NCI-H146 (cell line): ENCODE results near the gene LAMB4.

Experiments
- DNase-seq: peaks from one replicate; lab custom pipeline; 2025; lab: John Stamatoyannopoulos, UW

LAMB4 gene

DNA sequence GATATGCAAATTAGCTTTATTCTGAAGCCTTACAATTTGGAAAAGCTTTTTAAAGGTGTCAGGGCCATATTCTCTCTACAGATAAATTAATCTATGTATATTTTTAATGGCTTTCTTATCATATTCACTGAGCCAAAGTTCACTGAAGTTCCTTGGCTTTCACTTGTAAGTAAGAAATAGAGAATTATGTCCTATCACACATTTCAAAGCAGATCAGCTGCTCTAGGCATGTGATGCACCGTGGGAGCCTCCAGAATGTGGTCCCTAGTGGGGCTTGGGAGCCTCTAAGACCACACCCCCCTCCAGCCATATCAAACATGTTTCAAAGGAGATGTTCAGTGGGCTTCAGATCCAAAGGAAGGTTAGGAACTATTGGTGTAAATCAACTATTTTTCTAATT is 51.5 kb downstream of the LAMB4 start:
- DNase-seq, result no peak

DNA sequence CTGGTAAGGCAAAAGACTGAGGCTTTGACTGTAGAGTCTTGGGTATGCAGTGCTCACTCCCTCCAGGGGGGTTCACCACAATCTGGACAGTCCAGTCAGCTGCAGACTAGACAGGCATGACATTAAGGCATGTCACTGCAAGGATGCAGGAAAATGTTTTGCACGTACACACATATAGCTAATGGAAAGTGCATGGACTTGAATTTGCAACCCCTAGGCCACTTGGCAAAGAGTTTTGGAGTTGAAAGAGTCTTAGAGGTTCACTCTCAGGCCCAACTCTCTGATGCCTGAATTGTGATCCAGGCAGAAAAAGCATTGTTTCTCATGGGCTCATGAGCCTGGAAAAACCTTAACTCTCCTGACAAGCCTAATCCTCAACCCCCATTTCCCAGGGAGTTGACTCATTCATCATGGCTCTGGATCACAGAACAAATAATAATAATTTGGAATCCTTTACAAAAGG is 51.9 kb downstream of the LAMB4 start:
- DNase-seq, result no peak

DNA sequence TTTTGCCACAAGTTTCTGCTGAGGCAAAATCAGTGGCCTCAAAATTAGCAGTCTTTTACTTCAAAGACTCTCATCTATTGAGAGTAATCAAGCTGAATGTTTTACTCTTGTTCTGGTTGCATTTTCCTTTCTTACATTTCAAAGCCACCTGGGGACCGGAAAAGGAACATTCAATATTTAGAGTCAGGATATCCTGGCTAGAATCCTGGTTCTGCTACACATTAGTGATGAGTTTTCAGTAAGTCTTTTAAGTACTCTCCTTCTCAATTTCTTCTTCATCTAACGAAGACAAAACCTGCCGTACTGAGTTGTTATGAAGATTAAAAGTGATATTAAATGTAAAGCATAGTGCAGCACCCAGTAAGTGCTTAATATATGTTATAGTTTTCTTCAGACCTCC is 52.5 kb downstream of the LAMB4 start:
- no peak for DNase-seq

DNA sequence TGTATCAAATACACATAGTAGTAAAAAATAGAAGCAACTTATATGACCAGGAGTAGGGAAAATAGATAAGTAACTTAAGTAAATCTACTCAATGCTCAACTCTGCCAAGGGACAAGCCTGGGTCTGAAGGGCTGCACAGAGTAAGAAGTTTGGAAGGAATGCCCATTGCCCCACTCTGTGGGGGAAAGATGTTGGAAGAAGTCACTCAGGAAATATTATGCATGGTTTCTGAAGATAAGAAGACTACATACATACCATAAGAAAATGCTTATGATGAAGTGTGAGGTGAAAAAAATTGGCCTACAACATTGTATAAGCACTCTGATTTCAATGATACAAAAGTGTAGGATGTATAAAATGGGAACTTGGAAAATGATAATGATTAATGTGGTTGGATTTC is 54.0 kb downstream of the LAMB4 start:
- DNase-seq, result no peak

DNA sequence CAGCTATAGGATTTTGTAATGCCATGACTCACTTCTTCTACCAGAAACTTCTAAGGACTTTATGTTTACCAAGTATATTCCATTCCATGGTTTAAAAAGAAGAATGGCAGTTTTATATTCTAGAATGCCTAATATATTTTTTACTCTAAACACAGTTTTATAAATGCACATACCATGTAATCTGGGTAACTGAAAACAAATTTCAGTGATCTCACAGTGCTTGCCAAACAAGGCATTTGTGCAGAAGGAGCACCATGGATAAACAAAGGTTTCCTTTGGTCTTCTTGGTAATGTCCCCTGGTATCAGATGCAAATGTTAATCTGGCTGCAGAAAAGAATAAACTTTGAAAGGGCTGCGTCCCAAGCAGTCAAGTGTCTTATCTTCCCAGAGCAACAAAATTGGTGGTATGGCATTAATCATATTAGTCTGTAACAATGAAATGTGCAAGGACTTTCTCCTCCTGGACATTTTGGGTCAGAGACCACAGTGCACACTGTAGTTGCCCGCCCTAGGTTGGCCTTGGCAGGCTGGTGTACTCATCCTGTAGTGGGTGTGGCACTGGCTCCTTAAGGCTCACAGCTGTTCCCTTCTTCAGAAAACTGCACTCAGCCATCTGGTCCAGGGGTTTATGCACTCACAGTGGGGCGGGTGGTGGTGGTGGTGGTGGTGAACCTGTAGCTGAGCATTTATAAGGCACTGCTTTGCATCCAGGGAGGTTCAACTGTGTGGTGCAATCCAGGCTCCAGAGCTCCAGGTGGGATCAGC is 56.7 kb downstream of the LAMB4 start:
- no peak for DNase-seq

DNA sequence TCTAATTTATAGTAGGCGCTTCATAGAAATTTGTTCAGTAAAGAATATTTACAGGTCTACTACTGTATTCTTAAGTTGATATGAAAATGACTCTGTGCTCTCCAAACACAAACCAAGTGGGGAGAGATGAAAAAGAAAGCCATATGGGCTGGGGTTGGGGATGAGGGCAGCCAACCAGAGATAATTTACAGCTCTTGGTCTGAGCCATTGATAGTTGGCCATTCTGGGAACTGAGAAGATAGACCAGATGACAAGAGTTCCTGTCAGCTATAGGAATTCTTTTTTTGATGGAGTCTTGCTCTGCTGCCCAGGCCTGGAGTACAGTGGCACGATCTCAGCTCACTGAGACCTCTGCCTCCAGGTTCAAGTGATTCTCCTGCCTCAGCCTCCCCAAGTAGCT is 57.4 kb downstream of the LAMB4 start:
- no peak for DNase-seq

DNA sequence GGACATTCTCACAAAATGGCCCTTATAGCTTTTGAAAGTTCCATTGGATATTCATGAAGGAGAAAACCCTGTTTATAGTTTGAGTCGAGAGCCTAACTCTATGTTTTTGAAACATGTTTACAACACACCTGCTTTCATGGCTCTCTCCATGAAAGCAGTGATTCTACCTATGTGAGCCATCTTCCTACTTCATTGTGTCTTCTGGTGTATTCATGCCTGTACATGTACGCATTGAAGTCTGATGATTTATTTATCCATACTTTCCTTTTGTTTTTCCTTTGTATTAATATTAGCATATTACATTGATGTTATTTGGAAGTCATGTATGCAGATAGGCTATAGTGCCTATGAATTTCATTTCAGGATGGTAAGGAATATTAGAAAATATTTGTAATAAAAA is 58.0 kb downstream of the LAMB4 start:
- DNase-seq, result no peak

DNA sequence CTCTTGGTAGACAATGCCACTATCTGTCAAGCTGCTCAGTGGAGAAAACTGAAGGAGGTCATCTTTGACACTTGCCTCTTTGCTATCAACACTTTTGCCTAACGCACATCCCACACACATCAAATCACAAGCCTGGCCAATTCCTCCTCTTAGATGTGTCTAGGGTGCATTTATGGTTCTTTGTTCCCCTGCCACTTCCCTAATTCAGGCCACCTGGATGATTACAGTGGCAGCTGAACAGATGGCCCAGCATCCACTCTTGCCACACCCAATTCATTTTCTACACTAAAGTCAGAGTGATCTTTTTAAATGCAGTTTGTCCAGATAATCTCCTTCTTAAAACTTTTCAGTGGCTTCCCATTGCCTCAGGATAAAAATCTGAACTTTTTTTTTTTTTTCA is 58.6 kb downstream of the LAMB4 start:
- DNase-seq, result peak; percentile 21

DNA sequence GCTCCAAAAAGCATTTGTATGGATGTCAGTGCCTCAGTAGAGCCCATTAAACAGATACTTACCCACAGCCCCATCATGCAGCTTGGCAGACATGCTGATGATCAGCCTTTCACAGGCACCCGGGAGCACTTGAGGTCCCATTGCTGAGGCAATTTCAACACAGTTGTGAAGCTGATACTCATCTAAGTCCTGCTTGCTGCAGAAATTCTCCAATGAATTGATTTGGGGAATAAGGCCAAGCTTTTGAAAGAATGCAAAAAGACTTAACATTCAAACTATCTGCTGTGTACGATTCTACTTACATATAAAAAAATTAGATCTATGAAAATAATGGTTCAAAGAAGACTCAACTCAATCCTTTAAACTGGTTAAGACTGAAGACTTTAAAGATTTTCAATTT is 60.5 kb downstream of the LAMB4 start:
- DNase-seq, result no peak

DNA sequence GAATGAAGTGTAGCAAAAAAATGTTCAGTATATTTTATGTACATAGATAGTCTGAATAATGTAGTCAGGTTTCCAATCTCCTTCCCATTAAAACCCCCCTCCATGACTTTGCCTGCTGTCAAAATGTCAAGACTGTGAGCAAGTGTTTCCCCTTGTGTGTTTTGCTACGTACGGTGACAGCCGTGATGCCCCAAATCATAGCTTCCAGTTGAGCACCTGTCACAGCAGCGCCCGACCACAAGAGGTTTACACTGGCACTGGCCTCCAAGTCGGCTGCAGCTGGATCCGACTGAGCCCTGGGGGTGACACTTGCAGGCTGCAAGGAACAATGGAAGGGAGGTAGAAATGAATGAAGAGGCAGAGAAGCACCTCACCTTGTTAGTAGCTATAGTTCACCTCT is 62.3 kb downstream of the LAMB4 start:
- DNase-seq, result no peak

DNA sequence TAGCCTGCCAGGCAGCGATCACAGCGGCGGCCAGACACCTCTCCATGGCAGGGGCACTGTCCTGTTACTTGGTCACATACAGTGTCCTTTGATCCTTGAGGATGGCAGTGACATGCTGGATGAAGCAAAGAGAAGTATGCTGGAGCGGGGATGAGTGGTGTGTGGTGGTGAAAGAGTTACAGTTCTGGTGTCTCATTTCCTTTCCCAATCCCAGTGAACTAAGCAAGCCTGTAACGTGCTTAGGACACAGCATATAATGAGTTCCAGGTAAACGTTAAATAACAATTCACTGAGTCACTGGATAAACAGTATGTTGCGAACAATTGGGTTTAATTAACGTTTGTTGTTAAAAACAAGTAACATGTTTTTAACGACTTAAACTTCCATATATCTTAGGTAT is 63.7 kb downstream of the LAMB4 start:
- no peak for DNase-seq

DNA sequence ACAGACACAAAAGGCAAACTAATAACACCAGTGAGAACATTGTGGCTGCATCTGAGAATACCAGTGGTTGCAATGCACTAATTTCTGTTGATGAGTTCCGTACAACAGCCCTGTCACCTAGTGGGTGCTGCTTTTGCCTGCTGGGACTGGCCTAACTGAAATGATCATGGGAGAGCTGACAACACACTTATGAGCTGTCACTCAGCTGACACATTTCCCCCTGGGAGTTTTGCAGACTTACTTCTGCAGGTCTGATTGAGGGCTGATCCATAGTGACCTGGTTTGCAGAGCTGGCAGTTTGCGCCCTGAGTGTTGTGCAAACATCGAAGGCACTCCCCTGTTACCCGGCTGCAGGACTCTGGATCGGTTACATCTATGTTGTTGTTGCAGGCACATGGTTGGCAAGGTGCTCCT is 66.6 kb downstream of the LAMB4 start:
- no peak for DNase-seq

DNA sequence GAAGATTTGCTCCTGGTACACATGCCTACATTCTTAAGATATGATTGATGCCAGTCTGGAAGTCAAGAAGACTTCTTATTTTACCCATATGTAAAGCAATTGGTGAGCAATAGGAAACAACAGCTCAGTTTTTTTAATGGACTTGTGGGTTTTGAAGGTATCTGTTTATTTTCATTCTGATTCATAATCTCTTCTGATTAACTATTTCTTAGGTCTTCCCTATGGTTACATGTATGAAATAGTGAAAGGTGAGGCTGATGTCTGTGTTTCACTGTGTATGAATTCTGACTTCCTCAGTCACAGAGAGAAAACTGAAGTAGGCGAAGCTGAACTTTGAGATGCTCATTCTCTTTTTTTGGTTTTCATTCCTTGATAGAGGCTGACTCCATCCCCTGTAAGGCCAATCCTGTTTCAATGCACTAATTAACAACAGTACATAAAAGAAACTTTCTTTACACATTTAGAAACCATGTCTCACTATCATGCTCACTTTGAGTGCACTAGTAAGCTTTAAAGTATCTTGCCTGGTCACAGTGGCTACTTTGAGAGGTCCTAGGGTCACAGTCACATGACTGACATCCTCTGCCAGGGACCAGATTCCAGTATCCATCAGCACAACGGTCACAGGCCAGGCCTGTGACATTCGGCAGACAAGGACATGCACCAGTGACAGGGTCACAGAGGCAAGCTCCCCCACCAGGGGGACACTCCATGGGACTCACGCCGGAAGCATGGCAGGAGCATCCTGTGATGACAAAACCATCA is 67.7 kb downstream of the LAMB4 start:
- no peak for DNase-seq

DNA sequence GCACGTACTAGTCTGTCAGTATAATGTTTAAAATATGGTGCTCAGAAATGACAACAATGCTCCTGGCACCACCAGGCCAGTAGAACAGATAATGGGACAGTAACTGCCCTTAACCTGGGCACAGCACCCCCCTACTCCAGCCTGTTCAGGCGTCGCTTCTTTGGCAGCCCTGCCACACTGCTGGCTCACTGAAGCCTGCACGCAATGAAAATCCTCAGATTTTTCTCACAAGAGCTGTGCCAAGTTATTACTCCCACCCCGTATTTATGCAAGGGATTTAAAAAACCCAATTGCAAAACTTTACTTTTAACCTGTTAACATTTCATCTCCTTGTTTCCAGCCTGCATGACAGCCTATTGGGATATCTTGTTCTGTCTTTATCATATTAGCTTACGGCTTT is 70.6 kb downstream of the LAMB4 start:
- DNase-seq, result no peak

DNA sequence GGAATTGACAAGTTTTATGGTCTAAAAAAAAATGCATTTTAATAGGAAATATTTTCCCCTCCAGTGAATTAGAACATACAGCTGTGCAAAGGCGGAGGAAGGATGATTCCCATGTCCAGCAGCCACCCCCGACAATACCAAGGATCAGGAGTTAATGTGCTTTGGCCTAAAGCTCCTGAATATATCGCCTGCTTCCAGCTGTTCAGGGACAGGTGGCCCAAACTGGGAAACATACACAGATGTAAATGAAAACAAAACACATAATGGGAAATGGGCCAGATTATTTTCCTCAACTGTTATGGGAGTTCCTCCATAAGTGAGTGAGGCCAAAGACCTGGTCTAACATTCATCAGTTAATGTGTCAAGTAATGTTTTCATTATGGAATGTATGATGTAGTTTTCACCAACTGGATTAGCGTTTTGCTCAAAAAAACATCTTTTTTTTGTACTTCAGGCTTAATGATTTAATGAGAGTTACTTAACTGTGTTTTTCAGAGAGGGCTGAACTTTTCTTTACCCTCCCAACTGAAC is 72.1 kb downstream of the LAMB4 start:
- no peak for DNase-seq

DNA sequence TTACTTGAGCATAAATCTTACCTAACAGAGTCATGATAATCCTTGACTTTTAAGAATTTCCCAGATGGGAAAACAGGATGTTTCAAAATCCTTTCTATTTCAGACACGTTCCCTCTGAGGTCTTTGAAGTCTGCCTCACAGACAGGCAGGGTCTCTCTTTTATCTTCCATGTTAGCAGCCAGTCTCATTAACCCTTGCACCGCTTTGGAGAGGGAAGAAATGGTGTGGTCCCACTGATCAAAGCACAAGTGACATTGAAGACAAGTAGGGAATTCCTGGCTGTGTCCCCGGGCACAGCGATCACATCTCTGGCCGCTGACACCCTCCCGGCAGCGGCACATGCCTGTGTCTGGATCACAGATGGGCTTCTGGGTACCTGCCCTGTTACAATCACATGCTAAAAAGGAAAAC is 74.5 kb downstream of the LAMB4 start:
- DNase-seq, result no peak

DNA sequence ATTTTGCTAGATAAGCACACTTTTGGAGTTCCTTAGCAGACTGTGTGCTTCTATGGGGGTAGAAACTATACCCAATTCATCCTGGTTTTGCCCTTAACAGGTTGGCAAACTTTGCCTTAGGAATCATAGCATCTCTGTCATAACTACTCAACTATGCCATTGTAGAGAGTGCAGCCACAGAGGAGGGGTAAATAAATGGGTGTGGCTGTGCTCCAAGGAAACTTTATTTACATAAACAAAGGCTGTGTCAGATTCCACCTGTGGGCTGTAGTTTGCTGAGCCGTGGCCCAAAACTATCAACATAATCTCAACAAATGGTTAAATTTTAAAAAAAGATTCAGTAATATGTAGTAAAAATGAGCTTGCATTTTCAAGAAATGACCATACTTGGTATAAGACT is 75.6 kb downstream of the LAMB4 start:
- DNase-seq, result no peak

DNA sequence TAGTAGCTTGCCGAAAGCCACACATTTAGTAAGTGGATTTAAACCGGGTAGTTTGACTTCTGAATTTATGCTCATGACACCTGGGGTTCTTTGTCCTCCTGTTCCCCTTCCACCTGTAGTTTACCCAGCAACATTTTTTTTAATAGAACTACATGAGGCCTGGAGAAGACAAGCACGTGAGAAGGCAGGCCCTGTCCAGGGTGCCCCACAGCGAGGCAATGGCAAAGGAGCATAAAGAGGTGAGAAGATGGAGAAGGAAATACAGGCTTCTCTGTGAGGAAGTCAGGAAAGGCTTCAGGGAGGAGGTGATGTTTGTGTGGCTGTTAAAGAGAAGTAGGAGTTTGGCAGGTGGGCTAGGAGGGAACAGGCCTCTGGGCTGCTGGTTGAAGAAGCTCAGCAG is 76.9 kb downstream of the LAMB4 start:
- DNase-seq, result no peak

DNA sequence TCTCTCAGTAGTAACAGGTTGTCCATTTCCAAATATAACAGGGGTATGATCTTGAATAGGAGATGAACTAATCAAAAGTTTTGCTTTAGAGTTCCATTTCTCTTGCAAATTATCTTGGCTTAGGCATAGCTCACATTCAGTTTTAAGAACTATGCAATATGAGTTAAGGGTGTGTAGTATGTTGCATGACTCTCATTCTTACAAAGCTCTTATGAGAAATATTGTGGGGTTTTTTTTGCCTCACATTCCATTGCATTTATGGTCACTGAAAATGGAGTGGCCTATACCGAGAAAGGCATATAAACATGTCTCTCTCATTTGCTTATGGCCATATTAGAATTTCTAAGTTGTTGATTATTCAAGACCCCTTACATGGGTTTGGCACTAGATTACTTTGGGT is 78.7 kb downstream of the LAMB4 start:
- DNase-seq, result no peak

DNA sequence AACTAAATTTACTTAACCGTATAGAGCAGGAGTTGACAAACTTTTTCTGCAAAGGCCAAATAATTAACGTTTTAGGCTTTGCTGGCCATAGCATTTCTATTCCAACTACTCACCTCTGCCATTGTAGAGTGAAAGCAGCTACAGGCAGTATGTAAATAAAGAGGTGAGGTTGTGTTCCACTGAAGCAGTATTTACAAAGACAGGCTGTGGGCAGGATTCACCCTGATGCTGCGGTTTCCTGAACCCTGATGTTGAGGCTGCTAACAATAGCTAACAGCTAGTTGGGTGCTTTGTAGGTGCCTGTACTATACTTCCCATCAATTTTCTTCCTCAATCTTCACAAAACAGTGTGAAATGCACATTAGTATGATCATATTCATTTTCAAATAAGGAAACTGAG is 80.2 kb downstream of the LAMB4 start:
- DNase-seq, result no peak

DNA sequence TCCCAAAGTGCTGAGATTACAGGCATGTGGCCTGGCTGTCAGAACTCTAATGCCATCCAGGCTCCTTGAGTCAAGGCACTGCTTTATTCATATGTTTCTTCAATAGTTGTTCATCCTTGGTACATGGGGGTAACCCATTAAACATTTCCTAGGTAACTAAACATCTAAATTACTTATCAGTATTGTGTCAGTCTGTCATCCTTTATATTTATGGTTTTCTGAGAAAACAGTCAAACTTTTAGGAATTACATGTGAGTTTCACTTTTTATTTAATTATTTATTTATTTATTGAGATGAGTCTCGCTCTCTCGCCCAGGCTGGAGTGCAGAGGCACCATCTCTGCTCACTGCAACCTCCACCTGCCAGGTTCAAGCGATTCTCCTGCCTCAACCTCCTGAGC is 81.7 kb downstream of the LAMB4 start:
- no peak for DNase-seq

DNA sequence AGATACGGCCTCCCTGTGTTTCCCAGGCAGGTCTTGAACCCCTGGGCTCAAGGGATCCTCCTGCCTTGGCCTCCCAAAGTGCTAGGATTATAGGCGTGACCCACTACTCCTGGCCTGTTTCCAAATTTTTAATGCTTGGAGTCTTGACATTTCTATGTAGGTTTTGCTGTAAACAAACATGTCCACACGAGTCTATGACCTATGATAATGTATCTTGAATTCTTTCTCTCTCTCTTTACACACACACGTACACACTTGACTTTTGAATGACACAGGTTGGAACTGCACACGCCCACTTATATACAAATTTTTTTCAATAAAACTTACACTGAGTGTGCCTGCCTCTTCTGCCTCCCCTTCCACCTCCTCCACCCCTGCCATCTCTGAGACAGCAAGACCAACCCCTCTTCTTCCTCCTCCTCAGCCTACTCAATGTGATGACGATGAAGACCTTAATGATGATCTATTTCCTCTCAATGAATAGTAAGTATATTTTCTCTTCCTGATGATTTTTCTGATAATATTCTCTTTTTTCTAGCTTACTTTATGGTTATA is 83.1 kb downstream of the LAMB4 start:
- DNase-seq, result no peak

DNA sequence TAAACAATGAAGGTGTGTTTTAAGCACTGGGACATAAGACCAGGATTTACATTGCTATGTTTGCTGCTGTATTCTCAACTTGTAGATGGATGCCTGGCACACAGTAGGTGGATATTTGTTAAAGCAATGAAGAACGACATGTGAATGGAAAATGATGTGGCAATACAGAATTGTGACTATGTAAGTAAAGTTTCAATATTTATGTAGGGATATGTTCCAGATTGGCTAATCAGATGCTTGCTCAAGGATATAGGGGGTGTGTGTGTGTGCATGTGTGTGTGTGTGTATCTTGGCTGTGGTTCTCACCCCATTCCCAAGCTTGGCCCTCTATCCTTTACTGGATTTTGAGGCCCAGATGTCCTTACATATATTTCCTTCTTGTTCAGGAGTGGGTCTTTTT is 84.5 kb downstream of the LAMB4 start:
- DNase-seq, result no peak
